ENCODE data around the gene TLR8.

The TLR8 gene

GRCh38 chrX:12906046-12906761, at the start of gene TLR8:
Gene TLR8, plus strand, starts transcription at chrX:12906620. Its CDS starts 87 bp downstream, at chrX:12906707.
- DNase-seq = no peak

- DNase-seq = no peak
Observed at GRCh38 chrX:12865359-12865758, 41.1 kb upstream of the TLR8 start.

GRCh38 chrX:12866451-12867377, 39.7 kb upstream of the TLR8 start, which contains the start of gene TLR7:
Gene TLR7, plus strand, starts transcription at chrX:12867072. Its CDS starts 507 bp downstream, at chrX:12867579.
- DNase-seq = no peak

GRCh38 chrX:12867685-12868084, 38.7 kb upstream of the TLR8 start:
- DNase-seq = no peak

- no peak for DNase-seq
Observed at GRCh38 chrX:12868747-12869146, 37.7 kb upstream of the TLR8 start.

- DNase-seq = no peak
Observed at GRCh38 chrX:12871257-12871656, 35.2 kb upstream of the TLR8 start.

GRCh38 chrX:12872741-12873140, 33.7 kb upstream of the TLR8 start:
- no peak for DNase-seq

- DNase-seq = no peak
Observed at GRCh38 chrX:12874581-12874980, 31.8 kb upstream of the TLR8 start.

GRCh38 chrX:12877386-12877785, 29.0 kb upstream of the TLR8 start:
- DNase-seq = no peak

- no peak for DNase-seq
Observed at GRCh38 chrX:12878536-12878935, 27.9 kb upstream of the TLR8 start.

- no peak for DNase-seq
Observed at GRCh38 chrX:12881914-12882313, 24.5 kb upstream of the TLR8 start.

- no peak for DNase-seq
Observed at GRCh38 chrX:12885508-12885907, 20.9 kb upstream of the TLR8 start.

GRCh38 chrX:12886545-12886944, 19.9 kb upstream of the TLR8 start:
- DNase-seq = no peak

- no peak for DNase-seq
Observed at GRCh38 chrX:12887141-12887540, 19.3 kb upstream of the TLR8 start.

GRCh38 chrX:12887767-12888166, 18.7 kb upstream of the TLR8 start:
- no peak for DNase-seq

- no peak for DNase-seq
Observed at GRCh38 chrX:12890467-12890866, 16.0 kb upstream of the TLR8 start.

- no peak for DNase-seq
Observed at GRCh38 chrX:12891171-12891570, 15.2 kb upstream of the TLR8 start.

- no peak for DNase-seq
Observed at GRCh38 chrX:12891915-12892506, 14.4 kb upstream of the TLR8 start.

GRCh38 chrX:12892716-12893115, 13.7 kb upstream of the TLR8 start:
- no peak for DNase-seq

GRCh38 chrX:12894074-12895030, 12.1 kb upstream of the TLR8 start:
- DNase-seq = peak; percentile 46

- DNase-seq = no peak
Observed at GRCh38 chrX:12895866-12896265, 10.6 kb upstream of the TLR8 start.

GRCh38 chrX:12896935-12897334, 9.5 kb upstream of the TLR8 start:
- DNase-seq = no peak

Data from activated naive CD4-positive, alpha-beta T cell treated with anti-CD3 and anti-CD28 coated beads, Interleukin-2, amount 50 U/mL, for 16 hours (primary cell).